IPS-NIHi7 (cell line): ENCODE measurements around the gene PPEF2.

Source experiments
- DNase-seq: peaks from one replicate; pipeline ENCODE4 v3.0.0; 2012; ENCODE audit warnings: mixed read lengths; ENCODE audit errors: extremely low spot score

PPEF2 gene

DNA sequence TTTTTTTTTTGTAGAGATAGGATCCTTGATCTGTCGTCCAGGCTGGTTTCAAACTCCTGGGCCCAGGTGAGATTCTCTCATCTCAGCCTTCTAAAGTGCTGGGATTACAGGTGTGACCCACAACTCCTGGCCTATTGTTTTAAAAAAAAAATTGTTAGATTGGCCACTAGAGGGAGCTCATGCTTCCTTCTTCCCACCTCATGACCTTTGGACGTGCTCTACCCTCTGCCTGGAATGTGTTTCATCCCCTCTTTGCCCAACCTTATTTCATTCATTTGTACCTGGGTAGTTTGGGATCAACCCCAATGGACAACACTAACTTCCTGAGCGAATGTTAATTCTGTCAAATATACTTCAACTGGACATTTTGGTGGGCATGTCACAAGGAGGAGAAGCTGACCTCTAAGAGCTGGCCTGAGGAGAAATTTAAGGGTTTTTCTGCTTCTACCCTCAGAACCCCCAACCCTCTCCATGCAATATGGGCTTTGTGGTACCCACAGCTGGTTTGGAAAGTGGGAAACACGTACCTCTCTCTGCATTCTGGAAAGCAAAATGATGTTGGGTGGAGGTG, 6.4 kb downstream of the PPEF2 start:
- peak; percentile 64 for DNase-seq

DNA sequence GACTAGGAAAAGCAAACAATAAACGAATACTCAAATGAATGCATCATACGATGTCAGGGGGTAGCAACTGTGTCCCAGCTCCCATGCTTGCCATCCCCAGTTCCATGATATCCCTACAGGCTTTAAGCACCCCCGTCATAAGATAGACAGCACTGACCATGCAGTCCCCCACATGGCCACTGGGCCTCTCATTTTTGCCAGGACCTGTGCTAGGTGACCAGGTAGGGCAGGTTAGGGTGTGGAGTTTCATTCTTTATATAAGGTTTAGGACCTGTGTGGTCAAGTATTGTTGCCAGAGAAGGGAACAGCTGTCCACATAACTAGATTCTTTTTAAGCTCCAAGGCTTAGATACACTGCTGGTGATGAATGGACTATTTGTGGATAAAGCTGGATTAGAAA, 9.7 kb downstream of the PPEF2 start:
- DNase-seq: peak; percentile 68

DNA sequence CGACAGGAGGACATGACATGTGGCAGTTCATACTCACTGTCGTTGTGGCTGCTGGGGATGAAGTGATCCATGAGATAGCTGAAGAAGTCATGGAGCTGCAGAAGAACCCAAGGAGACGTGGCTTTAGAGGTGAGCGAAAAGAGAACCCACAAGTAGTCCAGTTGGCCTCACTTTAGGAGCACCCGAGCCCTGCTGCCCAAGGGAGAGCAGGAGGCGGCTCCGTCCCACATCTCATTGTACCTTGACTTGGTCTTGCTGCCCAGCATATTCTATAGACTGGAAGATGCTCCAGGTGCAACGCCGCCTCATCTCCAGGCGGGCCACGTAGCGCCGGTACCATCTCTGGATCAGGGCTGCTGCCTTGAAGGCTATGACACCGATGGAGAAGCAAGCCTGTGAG, 10.6 kb downstream of the PPEF2 start:
- DNase-seq: no peak

DNA sequence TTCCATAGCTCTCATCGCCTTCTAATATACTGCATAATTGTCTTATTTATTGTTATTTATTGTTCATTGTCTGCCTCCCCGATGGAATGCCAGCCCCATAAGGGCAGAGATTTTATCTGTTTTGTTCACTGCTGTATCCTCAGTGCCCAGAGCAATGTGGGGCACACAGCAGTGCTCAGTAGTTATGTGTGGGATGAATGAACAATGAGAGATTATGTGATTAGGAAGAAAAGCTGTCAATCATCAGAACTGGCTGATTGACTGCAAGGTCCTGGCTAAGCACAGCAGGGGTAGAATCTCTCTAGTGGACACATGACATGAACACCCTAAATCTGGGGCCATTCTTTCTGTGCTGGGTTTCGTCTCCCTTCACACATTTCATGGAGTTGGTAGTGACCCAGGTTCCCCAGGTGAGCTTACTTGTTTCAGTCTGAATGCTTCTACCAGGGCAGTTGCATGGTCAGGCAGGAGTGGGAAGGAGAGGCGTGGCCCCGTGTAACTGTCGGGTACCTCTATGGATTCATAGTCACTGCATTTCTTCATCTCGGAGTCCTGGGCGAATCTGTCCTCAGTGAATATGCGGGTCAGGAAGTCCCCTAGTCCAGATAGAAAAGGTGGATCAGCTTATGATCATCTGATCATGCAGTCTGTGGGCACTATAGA, 12.6 kb downstream of the PPEF2 start:
- DNase-seq: no peak

DNA sequence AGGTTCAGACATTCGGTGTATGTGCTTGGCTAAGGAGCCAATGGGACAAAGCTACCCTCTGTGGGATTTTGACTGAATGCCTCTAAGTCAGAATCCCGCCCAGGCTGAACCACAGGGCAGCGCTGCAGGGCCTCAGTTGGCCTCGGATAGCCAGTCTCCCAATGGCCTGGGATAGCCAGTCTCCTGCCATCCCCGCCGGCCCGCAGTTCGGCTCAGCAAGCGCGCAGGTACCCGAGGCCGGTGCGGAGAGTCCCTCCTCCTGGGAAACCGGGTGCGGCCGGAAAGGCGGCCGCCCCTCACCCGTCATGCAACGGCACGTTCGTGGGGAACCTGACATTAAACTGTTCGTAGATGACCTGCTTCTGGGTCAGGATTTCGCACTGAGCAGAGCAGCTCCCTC, 16.1 kb downstream of the PPEF2 start:
- DNase-seq: no peak

DNA sequence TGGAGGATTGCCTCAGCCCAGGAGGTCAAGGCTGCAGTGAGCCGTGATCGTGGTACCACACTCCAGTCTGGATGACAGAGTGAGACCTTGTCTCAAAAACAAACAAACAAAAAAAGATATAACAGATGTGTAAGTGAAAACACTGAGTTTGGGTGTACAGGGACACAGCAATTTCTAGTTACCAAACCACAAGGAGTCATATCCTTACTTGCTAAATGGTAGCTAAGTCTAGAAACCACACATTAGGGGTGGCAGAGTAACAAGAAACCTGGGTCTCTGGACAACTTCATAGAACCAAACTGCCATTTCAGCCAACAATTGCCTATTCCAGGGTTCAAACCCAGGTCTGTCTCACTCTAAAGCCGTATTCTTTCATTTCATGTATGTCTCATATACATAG, 20.8 kb downstream of the PPEF2 start:
- DNase-seq: no peak

DNA sequence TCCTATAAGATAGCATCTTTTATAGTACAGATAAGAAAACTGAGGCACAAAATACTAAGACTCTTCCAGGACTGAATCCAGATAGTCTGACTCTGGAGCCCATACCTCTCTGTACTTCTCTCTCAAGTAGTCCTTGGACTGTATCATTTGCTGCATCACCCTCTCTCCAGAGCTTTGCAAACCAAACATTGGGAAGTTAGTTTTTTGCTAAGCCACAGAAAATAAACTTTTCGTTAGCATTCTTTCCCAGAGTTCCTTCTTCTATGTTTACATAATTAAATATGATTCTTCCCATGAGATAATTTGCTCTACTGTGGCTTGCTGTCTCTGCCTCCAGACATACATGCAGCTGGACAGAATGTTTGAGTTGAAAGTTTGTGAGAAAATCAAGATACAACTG, 22.0 kb downstream of the PPEF2 start:
- no peak for DNase-seq

DNA sequence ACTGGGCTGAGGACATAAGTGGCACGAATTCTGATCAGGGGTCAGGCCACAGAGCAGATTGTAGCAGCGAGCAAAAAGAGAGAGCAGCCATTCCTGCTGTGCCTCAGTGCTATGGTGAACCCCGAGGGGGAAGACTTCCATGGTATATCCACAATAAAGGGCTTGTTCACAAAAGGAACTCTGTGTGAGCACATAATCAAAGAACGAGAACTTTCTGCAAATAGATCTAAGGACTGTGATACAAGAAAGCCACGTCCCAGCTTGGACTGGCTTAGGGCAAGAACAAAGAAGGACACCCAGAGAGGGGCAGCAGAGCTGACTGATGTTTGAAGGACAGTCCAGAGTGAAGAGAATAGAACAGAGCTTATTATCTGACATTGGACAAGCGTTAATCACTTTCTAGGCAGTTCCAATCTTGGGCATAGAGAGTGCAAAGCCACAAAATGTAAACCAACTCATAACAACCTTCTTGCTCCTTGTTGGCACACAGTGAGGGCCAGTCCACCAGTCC, 24.0 kb downstream of the PPEF2 start:
- no peak for DNase-seq

DNA sequence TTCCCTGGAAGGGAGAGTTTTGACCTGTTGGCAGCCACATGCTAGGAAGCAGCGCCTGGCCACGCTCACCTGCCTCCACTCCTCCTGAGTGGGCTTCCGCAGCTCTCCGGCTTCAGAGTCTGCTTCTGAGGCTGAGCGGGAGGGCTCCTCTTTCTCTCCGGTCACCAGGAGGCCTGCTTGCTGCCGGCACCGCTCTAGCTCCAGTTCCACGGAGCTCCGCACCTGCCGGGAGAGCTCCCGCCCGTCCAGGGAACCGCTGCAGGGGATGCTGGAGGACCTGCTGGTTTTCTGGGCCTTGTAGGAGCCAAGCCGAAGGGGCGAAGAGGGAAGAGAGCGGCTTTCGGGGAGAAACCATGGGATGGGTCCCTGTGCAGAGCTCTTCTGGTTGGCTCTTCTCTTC, 26.0 kb downstream of the PPEF2 start:
- no peak for DNase-seq

DNA sequence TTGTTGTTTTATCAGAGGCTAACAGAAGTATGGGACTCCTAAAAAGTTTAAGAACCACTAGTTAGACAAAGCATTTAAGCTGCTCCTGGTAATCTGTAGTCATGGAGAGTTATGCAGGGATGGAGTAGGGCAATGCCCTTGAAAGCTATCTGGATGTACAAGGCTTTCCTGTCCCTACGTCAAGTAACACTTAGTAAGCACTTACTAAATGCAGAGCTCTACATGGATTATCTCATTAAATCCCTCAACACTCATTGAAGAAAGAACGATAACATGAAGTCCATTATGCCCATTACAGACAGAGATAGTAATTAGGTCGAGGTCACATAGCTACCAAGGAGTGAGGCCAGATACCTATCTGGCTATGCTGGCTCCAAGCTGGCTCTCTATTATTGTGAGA, 33.2 kb downstream of the PPEF2 start:
- DNase-seq: no peak

DNA sequence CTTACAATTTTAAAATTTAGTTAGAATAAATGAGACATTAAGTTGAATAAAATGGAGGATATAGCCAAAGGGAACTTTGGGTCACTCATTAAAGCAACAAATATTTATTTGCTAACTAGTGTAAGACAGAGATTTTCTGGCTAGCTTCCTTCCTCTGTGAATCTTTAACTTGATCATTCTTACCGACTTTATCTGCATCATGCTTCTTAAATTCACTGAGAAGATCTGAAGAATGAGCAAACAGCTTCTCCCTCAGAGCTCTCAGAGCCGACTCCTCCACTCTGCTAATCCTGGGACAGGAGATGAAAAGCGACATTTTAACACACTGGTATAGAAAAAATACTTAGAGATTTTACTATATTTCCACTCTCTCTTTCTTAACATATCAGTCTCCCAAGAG, 35.1 kb downstream of the PPEF2 start:
- no peak for DNase-seq

DNA sequence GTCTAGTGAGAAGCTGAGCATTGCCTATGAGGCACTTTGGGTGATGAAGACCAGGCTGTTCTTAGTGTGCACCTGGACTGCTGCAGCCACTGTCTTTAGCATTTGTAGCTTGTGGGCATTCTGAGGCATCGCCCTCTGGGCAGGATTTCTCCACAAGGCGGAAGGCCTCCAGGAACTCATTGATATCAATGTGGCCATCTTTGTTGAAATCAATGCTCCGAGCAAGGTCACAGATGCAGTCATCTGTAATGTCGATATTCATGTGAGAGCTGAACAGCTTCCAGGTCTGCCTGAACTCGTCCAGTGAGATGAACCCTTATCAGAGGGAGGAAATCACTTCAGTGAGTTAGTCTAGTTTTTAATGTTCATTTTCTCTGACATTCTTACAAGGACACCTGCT, 41.6 kb downstream of the PPEF2 start:
- no peak for DNase-seq

DNA sequence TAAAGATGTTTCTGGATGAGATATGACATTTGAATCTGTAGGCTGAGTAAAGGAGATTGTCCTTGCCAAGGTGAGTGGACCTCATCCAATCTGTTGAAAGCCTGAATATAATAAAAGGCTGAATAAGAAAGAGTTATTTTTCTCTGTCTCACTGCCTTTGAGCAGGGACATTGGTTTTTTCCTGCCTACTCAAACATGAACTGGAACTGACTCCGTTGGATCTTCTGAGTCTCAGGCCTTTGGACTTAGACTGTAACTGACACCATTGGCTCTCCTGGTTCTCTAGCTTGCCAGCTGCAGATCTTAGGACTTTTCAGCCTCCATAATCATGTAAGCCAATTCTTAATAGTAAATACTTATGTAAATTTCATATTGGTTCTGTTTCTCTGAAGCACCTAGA, 43.5 kb downstream of the PPEF2 start:
- DNase-seq: no peak

DNA sequence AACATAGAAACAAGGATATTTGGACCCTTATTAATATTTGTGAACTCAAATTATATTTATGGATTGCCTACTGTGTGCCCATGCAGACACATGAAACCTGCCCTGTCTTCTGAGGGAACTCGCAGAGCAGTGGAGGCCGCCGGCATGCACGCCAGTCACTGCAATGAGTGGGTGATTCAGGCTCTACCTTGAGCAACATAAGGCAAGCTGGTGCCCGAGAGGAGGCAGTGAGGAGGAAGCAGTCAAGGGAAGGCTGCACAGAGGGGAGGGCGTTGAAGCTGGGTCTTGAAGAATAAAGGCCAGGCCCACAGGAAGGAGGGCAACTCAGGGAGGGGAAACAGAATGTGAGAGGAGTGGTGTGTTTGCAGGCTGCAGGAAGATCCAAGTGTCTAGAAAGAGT, 52.8 kb downstream of the PPEF2 start:
- DNase-seq: peak; percentile 26

DNA sequence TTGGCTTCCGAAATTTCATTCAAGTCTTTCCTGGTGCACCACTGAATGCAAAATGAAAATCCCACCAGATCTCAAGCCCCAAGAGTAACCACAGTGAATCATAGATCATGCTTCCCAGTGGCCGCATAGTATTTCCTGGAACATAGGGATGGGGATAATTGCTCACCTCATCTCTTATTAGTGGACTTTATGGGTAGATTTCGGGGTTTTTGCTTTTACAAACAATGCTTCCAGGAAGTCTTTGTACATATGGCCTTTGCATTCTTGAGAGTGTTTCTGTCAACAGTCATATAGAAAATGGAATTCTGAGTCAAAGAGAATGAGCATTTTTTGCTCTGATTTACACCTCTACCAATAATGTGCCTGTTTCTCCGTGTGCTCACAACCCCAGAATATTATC, 53.4 kb downstream of the PPEF2 start:
- no peak for DNase-seq

DNA sequence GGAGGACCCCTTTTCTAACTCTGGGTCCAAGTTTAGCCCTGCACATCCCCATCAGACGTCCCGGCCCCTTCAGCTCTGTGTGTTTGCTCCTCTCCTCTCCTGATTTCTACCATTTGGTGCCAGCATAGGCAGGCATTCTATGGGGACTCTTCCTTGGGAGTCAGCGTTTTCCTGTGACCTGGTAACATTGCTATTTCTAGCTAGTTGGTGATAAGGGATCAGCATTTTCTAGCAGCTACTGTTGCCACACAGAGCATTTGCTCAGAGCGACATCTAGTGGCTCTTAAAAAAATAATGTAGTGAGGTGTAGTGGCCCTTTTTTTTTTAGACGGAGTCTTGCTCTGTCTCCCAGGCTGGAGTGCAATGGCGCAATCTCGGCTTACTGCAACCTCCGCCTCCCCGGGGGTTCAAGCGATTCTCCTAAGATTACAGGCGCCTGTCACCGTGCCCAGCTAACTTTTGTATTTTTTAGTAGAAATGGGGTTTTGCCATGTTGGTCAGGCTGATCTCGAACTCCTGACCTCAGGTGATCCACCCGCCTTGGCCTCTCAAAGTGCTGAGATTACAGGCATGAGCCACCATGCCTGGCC, 54.0 kb downstream of the PPEF2 start:
- peak; percentile 84 for DNase-seq

DNA sequence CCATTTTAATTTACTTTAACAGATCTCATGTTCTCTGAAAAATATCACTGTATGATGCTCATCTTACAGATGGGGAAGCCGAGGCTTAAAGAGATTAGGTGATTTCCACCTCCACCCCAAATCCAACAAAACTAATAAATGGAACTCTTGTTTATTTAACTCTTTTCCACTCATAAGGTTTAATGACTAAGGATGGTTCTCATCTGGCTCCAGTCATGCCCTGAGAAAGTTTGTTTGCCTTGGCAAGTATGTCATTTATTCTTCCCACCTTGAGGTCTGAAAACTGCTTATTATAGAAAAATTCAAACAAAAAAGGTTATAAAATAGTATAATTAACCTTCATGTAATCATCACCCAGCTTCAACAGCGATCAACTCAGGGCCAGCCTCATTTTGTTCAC, 56.3 kb downstream of the PPEF2 start:
- no peak for DNase-seq

DNA sequence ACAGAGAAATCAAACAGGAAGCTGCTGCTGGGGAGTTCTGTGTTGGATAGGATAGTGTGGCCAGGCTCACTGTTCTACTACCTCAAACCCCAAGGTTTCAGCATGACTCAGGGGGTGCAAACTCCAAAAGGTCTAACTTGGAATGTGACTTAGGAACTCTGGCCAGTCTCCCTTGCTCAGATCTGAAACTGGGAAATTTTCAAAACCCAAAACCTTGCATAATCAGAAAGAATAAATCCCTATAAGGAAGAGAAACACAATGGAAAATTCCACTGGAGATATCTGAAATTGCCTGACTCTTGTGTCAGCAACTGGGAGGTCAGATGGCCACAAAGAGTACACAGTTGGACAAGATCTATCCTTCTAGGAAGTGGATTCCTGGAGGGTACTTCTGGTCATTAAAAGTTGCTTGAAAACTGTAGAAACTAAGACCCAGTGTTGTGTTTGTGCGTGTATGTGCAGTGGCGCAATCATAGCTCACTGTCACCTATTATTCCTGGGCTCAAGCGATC, 58.0 kb downstream of the PPEF2 start:
- no peak for DNase-seq

DNA sequence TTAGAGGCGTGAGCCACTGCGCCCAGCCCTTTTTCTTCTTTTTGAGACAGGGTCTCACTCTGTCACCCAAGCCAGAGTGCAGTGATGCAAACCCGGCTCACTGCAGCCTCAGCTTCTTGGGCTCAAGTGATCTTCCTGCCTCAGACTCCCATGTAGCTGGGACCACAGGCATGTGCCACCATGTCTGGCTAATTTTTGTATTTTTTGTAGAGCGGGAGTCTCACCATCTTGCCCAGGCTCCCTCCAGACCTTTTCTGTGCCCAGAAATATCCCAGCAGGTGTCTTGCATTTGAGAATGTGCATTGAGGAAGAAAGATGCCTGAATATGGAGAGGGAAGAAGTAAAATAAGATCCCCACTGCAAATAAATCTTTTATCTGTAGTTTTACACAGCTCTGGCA, 58.7 kb downstream of the PPEF2 start:
- no peak for DNase-seq

DNA sequence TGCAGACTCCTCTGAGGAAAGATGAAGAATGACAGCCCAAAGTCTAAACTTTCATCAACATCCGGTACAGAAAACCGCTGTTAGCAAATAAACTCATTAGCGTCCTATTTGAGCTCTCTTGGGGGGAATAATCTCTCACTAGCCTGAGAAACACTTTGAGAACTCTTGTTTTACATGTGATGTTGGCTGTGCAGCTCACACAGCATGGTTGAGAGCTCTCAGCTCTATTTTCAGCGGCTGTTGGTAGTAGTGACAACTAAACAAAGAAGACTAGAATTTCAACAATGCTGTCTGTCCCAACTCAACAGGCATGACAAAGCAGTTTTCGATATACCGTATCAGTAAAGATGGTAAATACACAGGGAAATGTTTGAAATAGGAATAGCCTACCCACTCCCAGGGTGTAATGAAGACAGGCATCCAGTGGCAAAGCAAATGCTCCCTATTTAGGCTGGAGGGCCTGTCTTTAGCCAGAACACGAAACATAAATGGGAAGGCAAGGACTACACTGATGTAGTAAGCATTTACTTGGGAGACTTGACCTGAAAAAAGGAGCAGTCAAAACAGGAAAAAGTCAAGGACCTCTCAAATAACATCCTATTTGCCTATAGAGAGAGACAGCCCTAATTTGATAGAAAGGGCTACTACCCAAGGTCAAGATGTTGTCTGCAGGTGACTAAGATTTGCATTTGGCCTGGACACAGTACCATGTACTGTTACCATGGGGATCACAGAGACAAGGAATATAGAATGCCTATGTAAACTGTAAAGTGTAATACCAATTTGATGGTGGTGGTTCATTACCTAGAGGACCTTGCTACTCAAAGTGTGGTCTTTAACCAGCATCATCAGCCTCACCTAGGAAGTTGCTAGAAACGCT, 60.4 kb downstream of the PPEF2 start:
- DNase-seq: no peak

DNA sequence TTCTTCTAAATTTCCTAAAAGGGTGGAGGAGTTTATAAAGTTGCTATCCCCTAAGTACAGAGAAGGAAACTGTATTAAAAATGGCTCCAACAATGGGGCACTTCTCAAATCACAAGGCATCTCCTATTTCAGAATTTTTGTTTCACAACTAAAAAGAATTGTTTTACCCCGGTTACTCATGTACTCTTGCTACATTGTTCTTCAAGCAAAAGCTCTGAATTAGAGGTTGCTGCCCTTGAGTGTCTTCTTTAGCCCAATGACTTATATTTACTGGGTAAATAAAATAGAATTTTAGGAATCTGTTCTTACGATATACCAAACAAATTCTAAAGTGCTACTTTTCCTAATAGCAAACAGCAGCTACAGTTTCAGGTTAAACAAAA, 67.5 kb downstream of the PPEF2 start:
- DNase-seq: no peak

DNA sequence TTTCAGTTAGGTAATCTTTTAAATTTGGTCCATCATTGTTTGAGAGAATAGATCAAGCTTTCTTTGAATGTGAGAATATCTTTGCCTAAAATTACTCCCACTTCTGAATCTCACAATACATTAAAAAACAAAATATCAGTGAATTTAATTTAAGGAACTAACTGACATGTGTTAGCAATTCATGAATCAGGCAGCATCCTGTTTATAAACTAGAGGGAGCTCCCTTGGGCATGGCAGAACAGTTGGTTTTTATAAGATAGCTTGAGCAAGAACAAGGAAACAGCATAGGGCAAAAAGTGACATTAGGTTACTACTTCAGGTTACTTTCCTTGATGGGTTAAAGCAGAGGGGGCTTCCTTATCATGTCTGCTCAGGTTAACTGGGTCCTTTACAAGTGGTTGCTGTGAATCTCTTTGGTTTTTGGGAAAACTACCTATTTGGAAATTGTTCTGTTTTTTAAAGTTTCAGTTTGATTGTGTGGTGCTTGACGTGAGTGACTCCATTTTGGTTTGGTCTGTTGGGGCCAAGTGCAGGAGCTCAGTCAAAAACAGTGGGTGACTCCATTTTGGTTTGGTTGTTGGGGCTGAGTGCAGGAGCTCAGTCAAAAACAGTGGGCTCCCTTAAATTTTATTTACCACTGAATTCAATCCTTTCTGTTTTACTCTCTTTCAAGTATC, 68.0 kb downstream of the PPEF2 start:
- no peak for DNase-seq
